ENCODE data around the gene EVC.

GRCh38 chr4:5845035-5845905, 134.3 kb downstream of the EVC start:
- TF ChIP-seq CTCF (IDR thresholded peaks at IDR 0.05; ENCODE audit: low read length): no peak
- no peak for TF ChIP-seq EZH2 (optimal IDR thresholded peaks at IDR 0.05; ENCODE audit: low read depth, low read length)
- TF ChIP-seq EZH2phosphoT487 (IDR thresholded peaks at IDR 0.05; ENCODE audit: low read length): no peak

All from MM.1S (cell line).